Measurements from ENCODE around the gene LRRC4B. TPM values are rescaled to one million over a fixed set of nuclear protein-coding genes. Genes with fewer than 3 reads are reported as not detected.

Gene LRRC4B
- total RNA-seq, 1 donor from 2014 or later, result not detected

DNA sequence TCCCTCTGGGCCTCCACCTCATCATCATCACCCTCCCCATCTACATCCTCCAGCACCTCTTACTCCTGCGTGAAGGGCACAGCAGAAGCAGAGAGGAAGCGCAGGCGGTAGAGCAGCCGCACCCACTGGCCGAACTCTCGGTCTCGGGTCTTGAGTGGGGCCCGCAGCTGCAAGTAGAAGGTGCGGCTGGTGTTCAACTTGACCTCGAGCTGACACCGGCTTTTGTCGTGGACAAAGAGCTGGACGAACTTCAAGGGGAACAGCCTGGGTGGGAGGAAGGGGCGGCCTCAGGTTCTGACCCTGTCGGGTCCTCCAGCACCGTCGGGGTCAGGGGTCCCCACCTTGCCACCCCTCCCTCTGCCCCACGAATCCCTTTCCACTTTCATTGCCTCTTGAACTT lies 100.7 kb downstream of the LRRC4B start:
- DNase-seq (ENCODE audit: extremely low read depth, low read depth, low spot score), result no peak

Other genes with a start within 250 kb of the LRRC4B start
- 0.64 TPM in 1 of 2 replicates, not detected in the other for gene KCNC3, start 239.1 kb downstream of the LRRC4B start, total RNA-seq
- gene NAPSA, start 202.8 kb downstream of the LRRC4B start, total RNA-seq, result 0.10 and 0.70 TPM in 2 replicates
- 65.8 and 68.7 TPM in 2 replicates for gene NR1H2, start 192.0 kb downstream of the LRRC4B start, total RNA-seq
- 24.0 and 29.4 TPM in 2 replicates for gene POLD1, start 184.1 kb downstream of the LRRC4B start, total RNA-seq
- not detected in 2 replicates for gene SPIB, start 149.5 kb downstream of the LRRC4B start, total RNA-seq
- gene MYBPC2, start 135.5 kb downstream of the LRRC4B start, total RNA-seq, result not detected in 2 replicates
- 120 and 121 TPM in 2 replicates for gene EMC10, start 91.9 kb downstream of the LRRC4B start, total RNA-seq
- gene GARIN5A, start 91.6 kb downstream of the LRRC4B start, total RNA-seq, result 0.39 TPM in 1 of 2 replicates, not detected in the other
- gene JOSD2, start 57.2 kb downstream of the LRRC4B start, total RNA-seq, result 23.9 and 30.1 TPM in 2 replicates
- not detected in 2 replicates for gene ASPDH, start 54.5 kb downstream of the LRRC4B start, total RNA-seq
- gene SYT3, start 71.4 kb upstream of the LRRC4B start, total RNA-seq, result 0.53 and 0.82 TPM in 2 replicates
- gene C19orf81, start 81.0 kb upstream of the LRRC4B start, total RNA-seq, result 3.1 and 9.0 TPM in 2 replicates
- gene SHANK1, start 151.4 kb upstream of the LRRC4B start, total RNA-seq, result 1.2 and 2.0 TPM in 2 replicates
- gene CLEC11A, start 154.9 kb upstream of the LRRC4B start, total RNA-seq, result 14.4 and 16.2 TPM in 2 replicates
- gene GPR32, start 202.0 kb upstream of the LRRC4B start, total RNA-seq, result not detected in 2 replicates
- gene ACP4, start 222.0 kb upstream of the LRRC4B start, total RNA-seq, result not detected in 2 replicates

All from glomerular endothelial cell (primary cell).